ENCODE data around the gene CCNF.
A peak's percentile ranks its signal among the peaks of the same experiment; 100 is the strongest.
"Not testable (repeated sequence)": the region's sequence is repeated elsewhere in the genome, so short reads cannot be mapped to it uniquely, and the experiment has no call there.

The CCNF gene

GRCh38 chr16:2429034-2429770 is at the start of gene CCNF:
CCNF (plus strand) TSS chr16:2429447; CDS start chr16:2429482, 35 bp downstream.
- TF ChIP-seq CTCF (conservative IDR thresholded peaks at IDR 0.05; ENCODE audit: low read length) = no peak
- H3K4me3 ChIP-seq (ENCODE audit: low read length) = peak within 1 kb of the TSS; percentile 77
- peak; percentile 93 for DNase-seq (ENCODE audit: low read depth)

- no peak for TF ChIP-seq CTCF (conservative IDR thresholded peaks at IDR 0.05; ENCODE audit: low read length)
- DNase-seq (ENCODE audit: low read depth) = no peak
- no peak overlapping the region for H3K4me3 ChIP-seq (ENCODE audit: low read length)
Observed at GRCh38 chr16:2383501-2383900, 45.7 kb upstream of the CCNF start.

DNA sequence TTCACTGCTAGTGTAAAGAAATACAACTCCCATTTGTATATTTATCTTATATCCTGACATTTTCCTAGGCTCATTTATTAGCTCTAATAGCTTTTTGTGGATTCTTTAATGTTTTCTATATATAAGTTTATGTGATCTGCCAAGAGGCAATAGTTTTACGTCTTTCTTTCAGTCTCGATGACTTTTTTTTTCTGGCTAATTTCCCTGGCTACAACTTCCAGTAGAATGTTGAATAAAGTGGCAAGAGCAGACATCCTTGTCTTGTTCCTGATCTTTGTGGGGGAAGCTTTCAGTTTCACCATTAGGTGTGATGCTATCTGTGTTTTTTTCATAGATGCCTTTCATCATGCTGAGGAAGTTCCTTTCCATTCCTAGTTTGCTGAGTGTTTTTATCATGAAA is 44.8 kb upstream of the CCNF start:
- TF ChIP-seq CTCF (conservative IDR thresholded peaks at IDR 0.05; ENCODE audit: low read length) = no peak
- no peak overlapping the region for H3K4me3 ChIP-seq (ENCODE audit: low read length)
- no peak for DNase-seq (ENCODE audit: low read depth)

DNA sequence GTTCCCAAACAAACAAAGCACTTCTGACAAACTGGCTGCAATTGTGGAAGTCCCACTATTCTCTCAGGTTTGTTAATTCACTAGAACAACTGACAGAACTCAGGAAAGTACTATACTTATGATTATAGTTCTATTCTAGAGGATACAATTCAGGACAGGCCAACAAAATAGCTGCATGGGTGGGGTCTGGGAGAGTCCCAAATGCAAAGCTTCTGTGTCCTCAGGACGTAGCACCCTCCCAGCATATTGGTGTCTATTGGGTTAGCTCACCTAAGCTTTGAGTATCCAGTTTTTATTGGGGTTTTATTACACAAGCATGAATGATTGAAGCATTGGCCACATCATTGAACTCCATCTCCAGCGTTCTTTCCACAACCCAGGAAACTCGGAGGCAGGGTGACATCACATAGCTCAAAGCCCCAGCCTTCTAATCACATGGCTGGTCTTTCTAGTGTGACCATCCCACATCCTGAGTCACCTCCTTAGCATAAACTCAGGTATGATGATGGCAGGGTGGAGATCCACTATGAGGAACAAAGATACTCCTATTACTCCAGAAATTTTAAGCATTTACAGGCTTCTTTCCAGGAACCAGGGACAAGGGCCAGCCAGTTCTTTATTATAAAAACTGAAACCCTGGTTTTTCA is 43.9 kb upstream of the CCNF start:
- no peak for DNase-seq (ENCODE audit: low read depth)
- TF ChIP-seq CTCF (conservative IDR thresholded peaks at IDR 0.05; ENCODE audit: low read length) = no peak
- no peak overlapping the region for H3K4me3 ChIP-seq (ENCODE audit: low read length)

DNA sequence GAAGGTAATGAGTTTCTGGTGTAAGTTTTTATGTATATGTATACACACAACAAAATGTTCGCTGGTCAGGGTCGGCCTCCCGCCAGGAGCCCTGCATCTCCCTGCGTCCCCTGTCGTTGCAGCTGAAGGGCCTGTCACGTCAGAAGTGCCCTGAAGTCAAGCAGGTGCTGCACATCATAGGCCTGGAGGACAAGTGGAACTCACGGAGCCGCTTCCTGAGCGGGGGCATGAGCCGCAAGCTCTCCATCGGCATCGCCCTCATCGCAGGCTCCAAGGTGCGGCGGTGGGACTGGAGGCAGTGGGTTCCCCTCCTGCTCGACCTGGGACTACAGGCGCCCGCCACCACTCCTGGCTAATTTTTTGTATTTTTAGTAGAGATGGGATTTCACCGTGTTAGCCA is 43.3 kb upstream of the CCNF start:
- not testable (repeated sequence) for DNase-seq (ENCODE audit: low read depth); H3K4me3 ChIP-seq (ENCODE audit: low read length)

DNA sequence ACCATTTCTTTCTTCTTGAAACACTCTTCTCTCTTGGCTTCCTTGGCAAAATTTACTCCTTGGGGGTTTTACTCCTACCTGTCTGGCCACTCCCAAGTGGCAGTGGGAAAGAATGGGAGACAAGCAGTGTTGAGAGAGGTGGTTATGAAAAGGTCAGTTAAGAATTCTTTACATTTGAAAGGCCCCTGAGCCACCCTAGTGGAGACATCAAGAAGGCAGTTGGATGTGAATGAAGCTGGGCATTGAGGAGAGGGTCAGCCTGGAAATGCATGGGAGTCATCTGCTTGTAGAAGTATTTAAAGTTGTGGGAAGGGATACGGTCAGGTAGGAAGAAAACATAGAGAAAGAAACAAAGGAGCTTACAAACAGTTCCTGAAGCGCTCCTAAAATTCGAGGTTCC is 42.3 kb upstream of the CCNF start:
- TF ChIP-seq CTCF (conservative IDR thresholded peaks at IDR 0.05; ENCODE audit: low read length) = no peak; the same call in 1 of the 2 replicates
- no peak for DNase-seq (ENCODE audit: low read depth)
- H3K4me3 ChIP-seq (ENCODE audit: low read length) = no peak overlapping the region

DNA sequence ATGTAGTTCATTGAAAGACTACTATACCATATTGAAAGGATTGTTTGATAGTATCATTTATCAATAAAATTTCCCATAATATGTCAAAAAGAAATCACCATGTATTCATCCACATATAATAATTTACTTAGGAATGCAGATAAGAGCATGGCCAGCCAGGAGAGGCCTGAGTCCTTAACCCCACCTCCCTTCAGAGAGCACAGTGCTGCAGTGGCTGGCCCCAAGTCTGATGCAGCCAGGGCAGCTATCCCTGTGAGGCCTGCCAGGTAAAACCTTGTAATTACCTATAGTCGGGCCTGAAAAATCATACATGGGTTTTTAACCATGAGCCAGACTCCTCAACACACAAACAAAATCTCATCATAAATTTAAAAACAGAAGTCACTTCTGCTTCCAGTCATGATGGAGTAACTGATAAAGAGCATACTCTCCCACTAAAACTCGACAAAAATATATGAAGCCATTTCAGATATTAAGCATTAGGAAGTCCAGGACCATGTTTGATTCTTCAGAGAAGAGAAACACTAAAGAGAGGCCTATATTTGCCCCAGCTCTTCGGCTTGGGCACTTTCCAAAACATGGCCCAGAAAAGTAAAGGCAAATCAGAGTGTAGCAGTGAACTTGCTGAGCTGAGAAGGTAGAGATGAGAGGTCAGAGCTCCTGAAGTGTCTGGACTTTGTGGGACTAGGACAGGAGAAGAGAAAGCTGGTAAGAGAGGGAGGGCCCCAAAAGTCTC is 40.9 kb upstream of the CCNF start:
- DNase-seq (ENCODE audit: low read depth) = no peak
- no peak for TF ChIP-seq CTCF (conservative IDR thresholded peaks at IDR 0.05; ENCODE audit: low read length)
- no peak overlapping the region for H3K4me3 ChIP-seq (ENCODE audit: low read length)
